Measurements from ENCODE around the gene IMMP2L.

DNA sequence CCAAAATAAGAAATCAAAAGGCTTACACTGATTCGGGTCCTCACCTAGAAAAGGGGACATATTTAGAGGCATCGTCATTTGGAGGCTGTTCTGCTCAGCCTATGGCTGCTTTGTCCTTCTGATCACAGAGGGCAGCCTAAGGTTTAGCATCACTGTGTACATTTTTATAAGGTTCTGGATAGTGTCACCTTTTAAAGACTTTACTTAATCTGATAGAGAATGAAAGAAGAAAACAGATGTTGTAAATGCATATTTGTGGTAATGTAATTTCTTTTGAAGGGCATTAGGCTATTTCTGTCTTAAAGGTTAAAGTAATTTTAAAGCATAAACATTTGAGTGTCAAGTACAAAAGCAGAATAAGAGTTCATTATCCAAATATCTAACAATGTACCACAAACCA lies 916.7 kb downstream of the IMMP2L start:
- TF ChIP-seq, protein P1, sequence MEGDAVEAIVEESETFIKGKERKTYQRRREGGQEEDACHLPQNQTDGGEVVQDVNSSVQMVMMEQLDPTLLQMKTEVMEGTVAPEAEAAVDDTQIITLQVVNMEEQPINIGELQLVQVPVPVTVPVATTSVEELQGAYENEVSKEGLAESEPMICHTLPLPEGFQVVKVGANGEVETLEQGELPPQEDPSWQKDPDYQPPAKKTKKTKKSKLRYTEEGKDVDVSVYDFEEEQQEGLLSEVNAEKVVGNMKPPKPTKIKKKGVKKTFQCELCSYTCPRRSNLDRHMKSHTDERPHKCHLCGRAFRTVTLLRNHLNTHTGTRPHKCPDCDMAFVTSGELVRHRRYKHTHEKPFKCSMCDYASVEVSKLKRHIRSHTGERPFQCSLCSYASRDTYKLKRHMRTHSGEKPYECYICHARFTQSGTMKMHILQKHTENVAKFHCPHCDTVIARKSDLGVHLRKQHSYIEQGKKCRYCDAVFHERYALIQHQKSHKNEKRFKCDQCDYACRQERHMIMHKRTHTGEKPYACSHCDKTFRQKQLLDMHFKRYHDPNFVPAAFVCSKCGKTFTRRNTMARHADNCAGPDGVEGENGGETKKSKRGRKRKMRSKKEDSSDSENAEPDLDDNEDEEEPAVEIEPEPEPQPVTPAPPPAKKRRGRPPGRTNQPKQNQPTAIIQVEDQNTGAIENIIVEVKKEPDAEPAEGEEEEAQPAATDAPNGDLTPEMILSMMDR (IDR thresholded peaks at IDR 0.05; ENCODE audit: borderline replicate concordance, extremely low read depth, low read length, poor library complexity, severe bottlenecking): no peak
- TF ChIP-seq EZH2 (IDR thresholded peaks at IDR 0.05; ENCODE audit: borderline replicate concordance, low read depth, low read length, severe bottlenecking): no peak
